GM19395 (cell line): ENCODE data around the gene ADGRG7.
"Not testable (repeated sequence)": the region's sequence is repeated elsewhere in the genome, so short reads cannot be mapped to it uniquely, and the experiment has no call there.

Experiments
- ATAC-seq: cut with Tn5 transposase; IDR thresholded peaks from one replicate; pipeline ENCODE4 v1.9.1; 2021; ENCODE audit warnings: mild to moderate bottlenecking, moderate library complexity; ENCODE audit not compliant: unreplicated experiment

ADGRG7 gene

GRCh38 chr3:100641471-100642032 is 32.2 kb downstream of the ADGRG7 start:
- ATAC-seq, result peak; percentile 85

DNA sequence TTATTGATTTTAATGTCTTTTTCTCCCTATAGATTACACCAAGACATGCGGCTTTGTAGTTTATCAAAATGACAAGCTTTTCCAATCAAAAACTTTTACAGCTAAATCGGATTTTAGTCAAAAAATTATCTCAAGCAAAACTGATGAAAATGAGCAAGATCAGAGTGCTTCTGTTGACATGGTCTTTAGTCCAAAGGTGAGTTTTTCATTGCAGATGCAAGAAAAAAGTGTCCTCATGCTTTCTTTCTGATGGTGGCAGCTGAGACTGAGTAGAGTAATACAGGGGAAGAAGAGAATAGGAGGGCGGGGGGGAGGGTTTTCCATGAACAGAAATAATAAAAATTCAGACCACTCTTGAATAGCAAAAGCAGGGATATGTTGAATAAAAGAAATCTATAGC is 36.5 kb downstream of the ADGRG7 start:
- ATAC-seq, result no peak

- no peak for ATAC-seq
Observed at GRCh38 chr3:100647171-100647570, 37.8 kb downstream of the ADGRG7 start.

DNA sequence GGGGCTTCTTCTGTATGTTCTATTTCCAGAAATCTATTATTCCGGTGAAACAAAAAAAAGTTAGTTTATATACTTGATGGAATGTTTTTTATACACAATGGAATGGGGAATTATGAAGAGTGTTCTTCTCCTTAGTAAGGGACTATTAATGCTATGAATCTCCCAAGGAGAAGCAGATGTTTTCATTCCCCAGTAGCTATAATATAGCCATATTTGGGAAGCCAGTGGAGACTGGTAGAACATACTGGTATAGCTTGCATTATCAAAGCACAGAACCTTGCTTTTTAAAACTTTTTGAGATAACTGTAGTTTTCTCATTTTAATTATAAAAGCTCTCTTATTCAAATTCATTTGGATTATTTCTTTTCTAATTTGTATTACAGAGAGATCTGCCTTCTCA is 38.3 kb downstream of the ADGRG7 start:
- no peak for ATAC-seq

GRCh38 chr3:100650651-100651619 is 41.5 kb downstream of the ADGRG7 start:
- ATAC-seq, result peak; percentile 100

DNA sequence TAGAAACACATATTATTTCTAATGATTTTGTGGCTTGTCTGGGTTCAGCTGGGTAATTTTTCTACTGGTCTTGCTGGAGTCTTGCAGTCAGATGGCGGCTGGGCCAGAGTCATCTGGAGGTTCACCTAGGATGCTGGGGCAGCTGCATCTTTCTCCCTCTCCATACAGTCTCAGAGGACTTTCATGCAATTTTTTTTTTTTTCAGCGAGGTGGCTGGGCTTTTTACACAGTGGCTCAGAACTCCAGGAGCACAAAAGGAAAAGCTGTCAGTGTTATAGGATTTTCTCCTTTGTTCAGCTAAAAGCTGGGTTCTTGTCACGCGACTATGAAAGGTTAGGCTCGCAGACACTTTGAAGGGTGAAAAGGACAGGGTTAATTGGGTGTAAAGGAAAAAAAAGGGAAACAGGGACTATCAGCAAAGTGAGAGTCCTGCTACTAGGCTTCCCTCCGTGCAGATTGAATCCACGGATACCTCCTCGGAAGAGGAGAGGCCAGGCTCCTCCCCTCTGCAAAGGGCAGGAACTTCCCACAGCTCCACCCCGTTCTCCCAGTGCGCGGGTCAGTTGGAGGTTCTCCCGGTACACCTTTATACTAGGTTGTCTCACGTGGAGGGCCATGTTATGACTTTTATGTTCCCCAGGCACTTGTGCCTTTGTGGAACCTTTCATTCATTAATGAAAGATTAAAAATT is 44.3 kb downstream of the ADGRG7 start:
- ATAC-seq, result no peak

GRCh38 chr3:100656945-100657344 is 47.5 kb downstream of the ADGRG7 start:
- no peak for ATAC-seq

- ATAC-seq, result not testable (repeated sequence)
Observed at GRCh38 chr3:100661294-100661693, 51.9 kb downstream of the ADGRG7 start.

DNA sequence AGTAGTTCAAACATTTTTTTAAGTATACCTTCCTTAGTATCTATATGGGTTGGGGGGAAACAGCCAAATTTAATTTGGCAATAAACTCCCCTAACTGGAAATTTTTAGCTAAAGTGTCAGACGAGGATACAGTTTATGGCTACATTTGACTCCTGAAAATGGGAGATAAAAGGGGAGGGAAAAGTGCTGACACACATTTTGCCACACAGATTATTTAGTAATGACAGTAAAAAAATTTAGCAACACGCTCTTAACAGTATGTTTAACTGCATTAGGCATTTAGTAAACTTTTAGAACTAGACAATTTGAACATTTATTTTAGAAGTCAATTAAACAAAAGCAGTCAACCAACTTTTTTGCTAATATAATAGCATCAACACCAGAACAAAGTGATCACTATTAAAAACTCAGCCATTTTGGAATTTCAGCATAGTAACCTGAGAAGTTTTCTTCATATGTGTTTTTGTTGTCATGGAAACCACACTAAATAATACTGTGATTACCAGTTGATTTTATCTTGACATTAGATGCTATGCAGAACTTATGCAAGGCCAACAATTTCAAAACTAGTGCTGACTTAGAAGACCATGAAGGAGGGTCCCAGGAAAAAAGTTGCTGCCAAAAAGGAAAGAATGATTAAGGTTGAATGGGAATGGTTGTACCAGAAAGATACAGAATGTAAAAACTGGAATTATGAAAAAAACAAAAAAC is 52.9 kb downstream of the ADGRG7 start:
- ATAC-seq, result no peak

GRCh38 chr3:100665230-100665629 is 55.8 kb downstream of the ADGRG7 start:
- no peak for ATAC-seq

DNA sequence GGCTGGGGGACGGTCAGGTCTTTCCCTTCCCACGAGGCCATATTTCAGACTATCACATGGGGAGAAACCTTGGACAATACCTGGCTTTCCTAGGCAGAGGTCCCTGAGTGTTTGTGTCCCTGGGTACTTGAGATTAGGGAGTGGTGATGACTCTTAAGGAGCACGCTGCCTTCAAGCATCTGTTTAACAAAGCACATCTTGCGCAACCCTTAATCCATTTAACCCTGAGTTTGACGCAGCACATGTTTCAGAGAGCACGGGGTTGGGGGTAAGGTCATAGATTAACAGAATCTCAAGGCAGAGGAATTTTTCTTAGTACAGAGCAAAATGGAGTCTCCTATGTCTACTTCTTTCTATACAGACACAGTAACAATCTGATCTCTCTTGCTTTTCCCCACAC is 57.3 kb downstream of the ADGRG7 start:
- not testable (repeated sequence) for ATAC-seq

DNA sequence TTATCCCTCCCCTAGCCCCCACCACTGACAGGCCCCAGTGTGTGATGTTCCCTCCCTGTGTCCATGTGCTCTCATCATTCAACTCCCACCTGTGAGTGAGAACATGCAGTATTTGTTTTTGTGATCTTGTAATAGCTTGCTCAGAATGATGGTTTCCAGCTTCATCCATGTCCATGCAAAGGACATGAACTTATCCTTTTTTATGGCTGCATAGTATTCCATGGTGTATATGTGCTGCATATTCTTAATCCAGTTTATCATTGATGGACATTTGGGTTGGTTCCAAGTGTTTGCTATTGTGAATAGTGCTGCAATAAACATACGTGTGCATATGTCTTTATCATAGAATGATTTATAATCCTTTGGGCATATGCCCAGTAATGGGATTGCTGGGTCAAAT is 57.9 kb downstream of the ADGRG7 start:
- not testable (repeated sequence) for ATAC-seq

DNA sequence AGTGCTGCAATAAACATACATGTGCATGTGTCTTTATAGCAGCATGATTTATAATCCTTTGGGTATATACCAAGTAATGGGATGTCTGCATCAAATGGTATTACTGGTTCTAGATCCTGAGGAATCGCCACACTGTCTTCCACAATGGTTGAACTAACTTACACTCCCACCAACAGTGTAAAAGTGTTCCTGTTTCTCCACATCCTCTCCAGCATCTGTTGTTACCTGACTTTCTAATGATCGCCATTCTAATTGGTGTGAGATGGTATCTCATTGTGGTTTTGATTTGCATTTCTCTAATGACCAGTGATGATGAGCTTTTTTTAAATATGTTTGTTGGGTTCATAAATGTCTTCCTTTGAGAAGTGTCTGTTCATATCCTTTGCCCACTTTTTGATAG is 61.6 kb downstream of the ADGRG7 start:
- ATAC-seq, result not testable (repeated sequence)

- ATAC-seq, result no peak
Observed at GRCh38 chr3:100681496-100681895, 72.1 kb downstream of the ADGRG7 start.

- ATAC-seq, result no peak
Observed at GRCh38 chr3:100682056-100682853, 72.9 kb downstream of the ADGRG7 start.

DNA sequence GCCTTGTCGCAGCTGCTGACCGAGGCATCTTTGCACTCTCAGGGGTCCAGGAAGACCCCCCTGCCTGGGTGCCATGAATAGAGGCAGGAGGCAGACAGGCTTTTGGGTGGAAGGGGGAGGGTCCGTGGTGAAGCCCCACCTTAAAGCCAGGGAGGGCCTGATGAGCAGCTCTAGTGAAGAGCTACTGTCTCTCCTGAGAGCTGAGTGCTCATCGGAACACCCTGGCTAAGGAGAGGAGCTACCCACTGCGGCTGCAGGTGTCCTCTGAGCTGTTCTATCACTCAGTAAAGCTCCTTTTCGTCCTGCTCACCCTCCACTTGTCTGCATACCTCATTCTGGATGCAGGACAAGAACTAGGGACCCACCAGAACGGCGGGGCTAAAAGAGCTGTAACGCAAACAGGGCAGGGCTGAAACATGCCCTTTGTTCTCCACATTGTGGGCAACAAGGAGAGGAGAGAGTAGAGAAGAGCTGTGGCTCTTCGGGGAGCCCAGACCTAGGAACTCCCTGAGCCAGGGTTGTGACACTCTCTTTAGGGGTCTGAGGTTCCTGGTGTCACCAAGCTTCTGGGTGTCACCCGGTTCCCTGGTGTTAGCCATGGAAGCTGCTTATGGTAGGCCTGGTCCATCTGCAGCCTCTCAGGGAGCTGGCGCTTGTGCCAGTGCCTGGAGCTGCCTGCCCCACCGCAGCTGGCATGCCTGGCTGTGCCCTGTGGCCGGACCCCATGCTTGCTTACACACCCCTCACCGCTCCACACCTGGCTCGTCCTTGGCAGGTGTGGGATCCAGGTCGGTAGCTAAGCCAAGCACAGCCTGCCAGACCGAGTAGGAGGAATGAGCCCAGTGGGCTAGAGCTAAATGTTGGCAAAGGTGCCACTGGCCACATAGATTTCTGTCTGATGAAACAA is 73.7 kb downstream of the ADGRG7 start:
- ATAC-seq, result no peak

- no peak for ATAC-seq
Observed at GRCh38 chr3:100693225-100693624, 83.8 kb downstream of the ADGRG7 start.

GRCh38 chr3:100695696-100696095 is 86.3 kb downstream of the ADGRG7 start:
- ATAC-seq, result no peak

- no peak for ATAC-seq
Observed at GRCh38 chr3:100696161-100696560, 86.8 kb downstream of the ADGRG7 start.
